Keratinocyte (primary cell): ENCODE results near the gene PDCD6IP. TPM values are rescaled to one million over a fixed set of nuclear protein-coding genes. Genes with fewer than 3 reads are reported as not detected.

Experiments used
- DNase-seq: peaks from one replicate; pipeline ENCODE4 v3.0.0-alpha.2; 2011; ENCODE audit warnings: low read depth, missing footprints, low spot score
- FAIRE-seq: peaks from 2 replicates; lab custom pipeline; 2011; peaks lifted over from hg19 to GRCh38; lab: Jason Lieb, UNC
- H2AFZ ChIP-seq: 2 replicates; pipeline ENCODE4 v1.6.0; 2012; ENCODE audit warnings: low read length, control low read depth, inconsistent platforms; ENCODE audit not compliant: control insufficient read depth
- H3K27ac ChIP-seq: 2 replicates; pipeline ENCODE4 v1.5.1; 2011; ENCODE audit warnings: low read length; ENCODE audit not compliant: control insufficient read depth, insufficient read depth
- H3K27me3 ChIP-seq: 3 replicates; pipeline ENCODE4 v1.6.0; 2011; ENCODE audit warnings: low read length; ENCODE audit not compliant: control insufficient read depth, insufficient read depth; ENCODE audit errors: extremely low read depth
- H3K36me3 ChIP-seq, 2 experiments: 2 replicates in 1 of 2; 3 replicates in 1 of 2; pipeline ENCODE4 v1.5.1; 2011; ENCODE audit warnings: low read length in 2 of 2, mild to moderate bottlenecking in 1 of 2; ENCODE audit not compliant: control insufficient read depth in 2 of 2, insufficient read depth in 2 of 2; ENCODE audit errors: extremely low read depth in 1 of 2
- H3K4me1 ChIP-seq: 3 replicates; pipeline ENCODE4 v1.5.1; 2011; ENCODE audit warnings: low read length; ENCODE audit not compliant: control insufficient read depth, insufficient read depth; ENCODE audit errors: extremely low read depth
- H3K4me2 ChIP-seq: 3 replicates; pipeline ENCODE4 v1.6.0; 2011; ENCODE audit warnings: low read depth, low read length; ENCODE audit not compliant: control insufficient read depth, insufficient read depth; ENCODE audit errors: extremely low read depth
- H3K4me3 ChIP-seq, 3 experiments: fragments of 200-600 bp in 1 of 3; sonication (generic) in 1 of 3; 2 replicates in 2 of 3; 3 replicates in 1 of 3; pipeline ENCODE4 v1.5.1; 2011 to 2016; ENCODE audit warnings: low read length in 3 of 3, mild to moderate bottlenecking in 3 of 3, control low read depth in 2 of 3, inconsistent platforms in 1 of 3, low read depth in 1 of 3, mixed read lengths in 1 of 3, mixed run types in 1 of 3, moderate library complexity in 1 of 3; ENCODE audit not compliant: control insufficient read depth in 2 of 3, insufficient read depth in 2 of 3; ENCODE audit errors: extremely low read depth in 1 of 3
- H3K79me2 ChIP-seq: 2 replicates; pipeline ENCODE4 v1.6.0; 2012; ENCODE audit warnings: low read length; ENCODE audit not compliant: control insufficient read depth, insufficient read depth
- H3K9ac ChIP-seq: 3 replicates; pipeline ENCODE4 v1.6.0; 2011; ENCODE audit warnings: low read length; ENCODE audit not compliant: control insufficient read depth, insufficient read depth; ENCODE audit errors: extremely low read depth
- H3K9me1 ChIP-seq: 3 replicates; pipeline ENCODE4 v1.6.0; 2011; ENCODE audit warnings: low read length; ENCODE audit not compliant: control insufficient read depth, insufficient read depth; ENCODE audit errors: extremely low read depth
- H3K9me3 ChIP-seq: 2 replicates; pipeline ENCODE4 v1.5.1; 2012; ENCODE audit warnings: low read depth, low read length; ENCODE audit not compliant: control insufficient read depth
- H4K20me1 ChIP-seq: 3 replicates; pipeline ENCODE4 v1.6.0; 2011; ENCODE audit warnings: low read length; ENCODE audit not compliant: control insufficient read depth, insufficient read depth; ENCODE audit errors: extremely low read depth
- EZH2 ChIP-seq: IDR thresholded peaks from one replicate; pipeline ENCODE4 v1.6.1; 2012; ENCODE audit warnings: inconsistent platforms, mild to moderate bottlenecking, low read length, moderate library complexity
- dilution Hi-C: fragments of 300-500 bp; cut with MboI; formaldehyde crosslinking; loops from one replicate; pipeline ENCODE4 v1.7.0; 2020; ENCODE audit warnings: low sequenced_read_pairs; ENCODE audit not compliant: extremely low pct_ligation_motif_present
- polyA plus RNA-seq, 5 experiments: library from polyadenylated mRNA; depleted of rRNA in 3 of 5; stranded (reverse) in 3 of 5; stranded (forward) in 1 of 5; unstranded in 1 of 5; fragments of >200 nt; gene quantifications; 1 replicate in 1 of 5; 2 replicates in 3 of 5; 3 replicates in 1 of 5; pipeline versions ENCODE4 v1.2.1 to v1.2.3, GENCODE V29; 2011 to 2012; ENCODE audit warnings: missing spikeins in 2 of 5, low read depth in 1 of 5, low replicate concordance in 1 of 5
- TF ChIP-seq, protein P1 (sequence below), 3 experiments: IDR thresholded peaks in 1 of 3; conservative IDR thresholded peaks in 1 of 3; optimal IDR thresholded peaks in 1 of 3; 2 replicates in 2 of 3; 3 replicates in 1 of 3; pipeline versions ENCODE3 to v1.5.1; 2011; ENCODE audit warnings: low read length in 3 of 3, mild to moderate bottlenecking in 3 of 3, moderate library complexity in 2 of 3, control low read depth in 1 of 3, inconsistent platforms in 1 of 3; ENCODE audit not compliant: insufficient read depth in 2 of 3; ENCODE audit errors: extremely low read depth in 1 of 3

The PDCD6IP gene
- polyA plus RNA-seq, 1 donor (not counting 4 experiments of a cell fraction or from before 2014, with no cell fraction given) = 183 TPM

DNA sequence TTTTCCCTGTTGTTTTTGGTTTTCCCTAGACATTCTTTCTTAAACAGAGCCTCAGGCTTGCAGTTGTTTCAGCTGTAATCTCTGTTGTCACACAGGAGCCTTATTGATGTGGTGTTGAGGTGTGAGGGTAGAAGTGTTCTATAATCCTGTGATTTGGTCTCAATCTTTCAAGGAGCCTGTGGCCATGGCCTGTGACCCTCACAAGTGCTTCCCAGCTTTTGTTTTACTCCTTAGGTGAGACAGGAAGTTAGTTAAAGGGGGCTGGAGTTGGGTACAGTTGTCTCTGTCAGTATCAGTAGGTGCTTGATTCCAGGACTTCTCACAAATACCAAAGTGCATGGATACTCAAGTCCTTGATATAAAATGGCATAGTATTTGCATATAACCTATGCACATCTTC is 77.2 kb downstream of the PDCD6IP start:
- Histone ChIP-seq H3K4me1 (no peaks in the 10 kb centered on the region), H3K9ac (no peak overlapping the region), H3K27ac (no peak overlapping the region), H3K36me3 (no peaks in the 10 kb centered on the region), H3K27me3 (no peaks in the 10 kb centered on the region), H2AFZ (no peak overlapping the region), H3K79me2 (no peaks in the 10 kb centered on the region), H3K4me3 (no peak overlapping the region), H3K9me1 (no peaks in the 10 kb centered on the region), H3K9me3 (no peaks in the 10 kb centered on the region), H4K20me1 (no peaks in the 10 kb centered on the region), H3K4me2 (no peak overlapping the region)
- DNase-seq (no peak), FAIRE-seq (no peak)
- TF ChIP-seq, protein P1, sequence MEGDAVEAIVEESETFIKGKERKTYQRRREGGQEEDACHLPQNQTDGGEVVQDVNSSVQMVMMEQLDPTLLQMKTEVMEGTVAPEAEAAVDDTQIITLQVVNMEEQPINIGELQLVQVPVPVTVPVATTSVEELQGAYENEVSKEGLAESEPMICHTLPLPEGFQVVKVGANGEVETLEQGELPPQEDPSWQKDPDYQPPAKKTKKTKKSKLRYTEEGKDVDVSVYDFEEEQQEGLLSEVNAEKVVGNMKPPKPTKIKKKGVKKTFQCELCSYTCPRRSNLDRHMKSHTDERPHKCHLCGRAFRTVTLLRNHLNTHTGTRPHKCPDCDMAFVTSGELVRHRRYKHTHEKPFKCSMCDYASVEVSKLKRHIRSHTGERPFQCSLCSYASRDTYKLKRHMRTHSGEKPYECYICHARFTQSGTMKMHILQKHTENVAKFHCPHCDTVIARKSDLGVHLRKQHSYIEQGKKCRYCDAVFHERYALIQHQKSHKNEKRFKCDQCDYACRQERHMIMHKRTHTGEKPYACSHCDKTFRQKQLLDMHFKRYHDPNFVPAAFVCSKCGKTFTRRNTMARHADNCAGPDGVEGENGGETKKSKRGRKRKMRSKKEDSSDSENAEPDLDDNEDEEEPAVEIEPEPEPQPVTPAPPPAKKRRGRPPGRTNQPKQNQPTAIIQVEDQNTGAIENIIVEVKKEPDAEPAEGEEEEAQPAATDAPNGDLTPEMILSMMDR (optimal IDR thresholded peaks at IDR 0.05 in 1 of 3, IDR thresholded peaks at IDR 0.05 in 1 of 3, conservative IDR thresholded peaks at IDR 0.05 in 1 of 3; ENCODE audit: extremely low read depth in 1 of 3, insufficient read depth in 2 of 3, low read length in 3 of 3) = no peak
- TF ChIP-seq EZH2 = no peak
- dilution Hi-C loops = no loop called here

DNA sequence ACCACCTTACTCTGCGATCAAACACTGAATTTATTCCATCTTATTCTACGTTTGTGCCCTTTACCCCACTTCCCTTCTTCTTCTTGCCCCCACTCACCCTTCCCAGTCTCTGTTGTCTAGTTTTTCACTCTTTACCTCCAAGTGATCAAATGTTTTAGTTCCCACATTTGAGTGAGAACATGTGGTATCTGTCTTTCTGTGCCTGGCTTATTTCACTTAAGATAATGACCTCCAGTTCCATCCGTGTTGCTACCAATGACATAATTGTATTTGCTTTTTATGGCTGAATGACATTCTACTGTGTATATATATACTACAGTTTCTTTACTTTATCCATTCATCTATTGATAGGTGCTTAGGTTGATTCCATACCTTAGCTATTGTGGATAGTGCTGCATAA is 78.8 kb downstream of the PDCD6IP start:
- Histone ChIP-seq H3K36me3 (no peaks in the 10 kb centered on the region), H3K9ac (no peak overlapping the region), H3K79me2 (no peaks in the 10 kb centered on the region), H4K20me1 (no peaks in the 10 kb centered on the region), H3K9me3 (no peaks in the 10 kb centered on the region), H3K9me1 (no peaks in the 10 kb centered on the region), H3K4me3 (no peak overlapping the region), H3K4me2 (no peak overlapping the region), H3K4me1 (no peaks in the 10 kb centered on the region), H3K27me3 (no peaks in the 10 kb centered on the region), H3K27ac (no peak overlapping the region), H2AFZ (no peak overlapping the region)
- FAIRE-seq = no peak
- dilution Hi-C loops = no loop called here
- no peak for DNase-seq
- TF ChIP-seq, protein P1 (optimal IDR thresholded peaks at IDR 0.05 in 1 of 3, IDR thresholded peaks at IDR 0.05 in 1 of 3, conservative IDR thresholded peaks at IDR 0.05 in 1 of 3; ENCODE audit: extremely low read depth in 1 of 3, insufficient read depth in 2 of 3, low read length in 3 of 3) = no peak
- no peak for TF ChIP-seq EZH2
